Erythroblast (primary cell): ENCODE results near the gene ADORA2B.

Source experiments
- GATA1 ChIP-seq: IDR thresholded peaks from 2 replicates; pipeline ENCODE4 v1.6.1; 2011; ENCODE audit warnings: low read depth, mild to moderate bottlenecking, control low read depth, low read length, moderate library complexity
- POLR2A ChIP-seq: IDR thresholded peaks from 2 replicates; pipeline ENCODE4 v1.6.1; 2011; ENCODE audit warnings: mild to moderate bottlenecking, low read length

DNA sequence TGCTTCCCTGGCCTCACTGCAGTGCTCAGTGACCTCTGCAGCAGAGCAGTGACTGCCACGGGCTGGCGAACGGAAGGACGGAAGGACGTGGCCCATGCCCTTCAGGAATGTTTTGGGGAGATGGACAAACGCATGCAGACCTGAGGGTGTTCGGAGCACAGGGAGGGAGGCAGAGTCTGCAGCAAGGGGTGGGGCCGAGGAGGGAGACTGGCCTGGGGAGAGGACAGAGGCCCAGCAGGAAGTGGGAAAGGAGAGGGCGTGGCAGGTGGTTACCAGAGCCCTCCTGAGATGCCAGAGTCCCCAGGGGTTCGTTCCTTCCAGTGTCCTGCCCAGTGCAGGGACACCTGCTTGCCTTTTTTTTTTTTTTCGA, 21.9 kb downstream of the ADORA2B start:
- TF ChIP-seq POLR2A (no peak), GATA1 (no peak)
